HepG2 (cell line): ENCODE results near the gene H3-3A. TPM values are rescaled to one million over a fixed set of nuclear protein-coding genes. Genes with fewer than 3 reads are reported as not detected.

ENCODE experiments used
- ATAC-seq: fragments of 200-7000 bp; cut with Tn5 transposase; 3 replicates; pipeline ENCODE4 v1.9.1; 2020; ENCODE audit warnings: mild to moderate bottlenecking, moderate library complexity
- BruUV-seq: library from RNA; stranded (reverse); fragments of 400-500 nt; replicated peaks from 2 replicates; lab custom pipeline; 2021; lab: Mats Ljungman, UMichigan
- CTCF ChIA-PET: fragments of 300-600 bp; formaldehyde crosslinking; extraction: SDS; loops from one replicate; lab custom pipeline; 2021; ENCODE audit warnings: low total read pairs, inconsistent platforms, low intra/inter-chr PET ratio; lab: Yijun Ruan, JAX
- POLR2A ChIA-PET: fragments of 350-600 bp; sonication (Branson Sonifier 250); formaldehyde crosslinking; loops from one replicate; lab custom pipeline; 2020; ENCODE audit warnings: antibody characterized with exemption, inconsistent platforms; lab: Yijun Ruan, JAX
- DNase-seq: peaks from one replicate; pipeline ENCODE4 v3.0.0-alpha.2; 2015; ENCODE audit warnings: low spot score
- FAIRE-seq: peaks from 3 replicates; lab custom pipeline; 2011; peaks lifted over from hg19 to GRCh38; lab: Jason Lieb, UNC
- H2AFZ ChIP-seq: one replicate; pipeline ENCODE4 v1.6.1; 2011; ENCODE audit warnings: low read length, inconsistent platforms
- H3K27ac ChIP-seq: fragments of 300-600 bp; 3 replicates; pipeline ENCODE4 v1.8.0; 2011; ENCODE audit warnings: mixed run types, mild to moderate bottlenecking, mixed read lengths, low read length, inconsistent platforms; ENCODE audit not compliant: insufficient read depth; ENCODE audit errors: extremely low read length
- H3K27me3 ChIP-seq, 2 experiments: fragments of 200-600 bp in 1 of 2; 2 replicates in 1 of 2; 3 replicates in 1 of 2; pipeline versions ENCODE4 v1.6.0 to v1.8.0; 2011; ENCODE audit warnings: low read length in 2 of 2, mild to moderate bottlenecking in 2 of 2, moderate library complexity in 2 of 2, inconsistent platforms in 1 of 2; ENCODE audit not compliant: insufficient read depth in 2 of 2, control insufficient read depth in 1 of 2
- H3K36me3 ChIP-seq, 2 experiments: fragments of 200-600 bp in 1 of 2; replicated peaks in 1 of 2; 2 replicates in 1 of 2; 3 replicates in 1 of 2; pipeline versions ENCODE4 v1.5.1 to v1.8.0; 2011; ENCODE audit warnings: low read length in 2 of 2, inconsistent platforms in 1 of 2; ENCODE audit not compliant: insufficient read depth in 2 of 2, control insufficient read depth in 1 of 2
- H3K4me1 ChIP-seq: 2 replicates; pipeline ENCODE4 v1.5.1; 2012; ENCODE audit warnings: low read length, inconsistent platforms; ENCODE audit not compliant: insufficient read depth
- H3K4me2 ChIP-seq: 2 replicates; pipeline ENCODE4 v1.6.0; 2011; ENCODE audit warnings: low read depth, low read length, inconsistent platforms
- H3K4me3 ChIP-seq, 3 experiments: fragments of 200-600 bp in 1 of 3; sonication (generic), shearing (Covaris generic) in 1 of 3; replicated peaks in 1 of 3; 2 replicates each; pipeline ENCODE4 v1.5.1; 2011 to 2016; ENCODE audit warnings: low read length in 3 of 3, inconsistent platforms in 2 of 3, low read depth in 2 of 3, mild to moderate bottlenecking in 2 of 3, control low read depth in 1 of 3, mixed read lengths in 1 of 3; ENCODE audit not compliant: insufficient read depth in 1 of 3
- H3K79me2 ChIP-seq: one replicate; pipeline ENCODE4 v1.6.1; 2011; ENCODE audit warnings: low read length, inconsistent platforms; ENCODE audit not compliant: insufficient read depth
- H3K9ac ChIP-seq: 2 replicates; pipeline ENCODE4 v1.6.0; 2011; ENCODE audit warnings: mild to moderate bottlenecking, low read depth, low read length, inconsistent platforms; ENCODE audit not compliant: insufficient read depth
- H3K9me3 ChIP-seq: 2 replicates; pipeline ENCODE4 v1.5.1; 2012; ENCODE audit warnings: mild to moderate bottlenecking, low read length
- H4K20me1 ChIP-seq: 2 replicates; pipeline ENCODE4 v1.6.0; 2011; ENCODE audit warnings: inconsistent platforms, mild to moderate bottlenecking, low read length, moderate library complexity; ENCODE audit not compliant: insufficient read depth
- CREB1 ChIP-seq, 2 experiments: fragments of 450-650 bp in 1 of 2; IDR thresholded peaks; 2 replicates each; pipeline ENCODE4 v1.6.1; 2016 to 2017; ENCODE audit warnings: control low read depth in 1 of 2, mild to moderate bottlenecking in 1 of 2, missing compliant biosample characterization in 1 of 2, missing genetic modification characterization in 1 of 2
- DR1 ChIP-seq: sonication (generic); formaldehyde crosslinking; IDR thresholded peaks from 2 replicates; pipeline ENCODE4 v1.8.0; 2021; ENCODE audit warnings: mild to moderate bottlenecking, missing genetic modification reagents, inconsistent platforms
- EZH2 ChIP-seq: conservative IDR thresholded peaks from 2 replicates; pipeline ENCODE4 v1.6.1; 2012; ENCODE audit warnings: mild to moderate bottlenecking, low read depth, low read length, moderate library complexity
- HES4 ChIP-seq: sonication (generic); formaldehyde crosslinking; IDR thresholded peaks from 2 replicates; pipeline ENCODE4 v1.9.0; 2021; ENCODE audit warnings: mild to moderate bottlenecking, missing genetic modification reagents, borderline replicate concordance
- PITX1 ChIP-seq: sonication (generic); formaldehyde crosslinking; IDR thresholded peaks from 2 replicates; pipeline ENCODE4 v1.5.1; 2020; ENCODE audit warnings: mild to moderate bottlenecking, missing genetic modification reagents
- REPIN1 ChIP-seq: sonication (generic); formaldehyde crosslinking; IDR thresholded peaks from 2 replicates; pipeline ENCODE4 v1.8.0; 2022; ENCODE audit warnings: missing genetic modification reagents, low read depth, mild to moderate bottlenecking, borderline replicate concordance
- ZNF761 ChIP-seq: sonication (generic); formaldehyde crosslinking; conservative IDR thresholded peaks from 2 replicates; pipeline ENCODE4 v1.4.0; 2020; ENCODE audit warnings: mild to moderate bottlenecking, missing genetic modification reagents
- WGBS: methylation state at CpG from one replicate; pipeline ENCODE4 v1.1.6; 2017; ENCODE audit warnings: low lambda C conversion rate; 5-methylcytosine and 5-hydroxymethylcytosine counted together
- in situ Hi-C: cut with HindIII; loops from 2 replicates; pipeline ENCODE4 v1.10.0; 2017; ENCODE audit warnings: low pct_unique_long_range_greater_than_20kb; ENCODE audit not compliant: extremely low pct_ligation_motif_present
- intact Hi-C: fragments of 100-400 bp; cut with micrococcal nuclease; formaldehyde crosslinking; loops from one replicate; pipeline ENCODE4 v1.10.0; 2022; ENCODE audit not compliant: unreplicated experiment
- polyA plus RNA-seq, 8 experiments: library from polyadenylated mRNA; depleted of rRNA in 3 of 8; stranded (reverse) in 7 of 8; unstranded in 1 of 8; fragments of >200 nt; fragmentation: Illumina TruSeq in 4 of 8; extraction: Trizol in 4 of 8; gene quantifications; 2 replicates each; pipeline versions ENCODE4 v1.2.1 to v1.2.3, GENCODE V29; 2011 to 2016; ENCODE audit warnings: low read depth in 4 of 8, missing spikeins in 1 of 8, mixed read lengths in 1 of 8; ENCODE audit not compliant: insufficient read depth in 1 of 8
- total RNA-seq, 5 experiments: library from RNA; depleted of rRNA; stranded (reverse); fragments of >200 nt; fragmentation: Illumina TruSeq; extraction: Trizol; gene quantifications; 2 replicates each; pipeline ENCODE4 v1.2.3, GENCODE V29; 2016; ENCODE audit warnings: low read depth in 1 of 5
- TF ChIP-seq, protein P1 (sequence below): sonication (generic); formaldehyde crosslinking; IDR thresholded peaks from 2 replicates; pipeline ENCODE4 v1.4.0; 2020; ENCODE audit warnings: missing genetic modification reagents
- TF ChIP-seq, protein P2 (sequence below): IDR thresholded peaks from 2 replicates; pipeline ENCODE4 v1.6.1; 2016; ENCODE audit warnings: missing biosample characterization, missing genetic modification reagents, low read depth

The H3-3A gene
- total and polyA plus RNA-seq, 2 of the 13 experiments (the other 11 are each of a cell fraction or from before 2014, with no cell fraction given): 221 to 320 TPM

DNA sequence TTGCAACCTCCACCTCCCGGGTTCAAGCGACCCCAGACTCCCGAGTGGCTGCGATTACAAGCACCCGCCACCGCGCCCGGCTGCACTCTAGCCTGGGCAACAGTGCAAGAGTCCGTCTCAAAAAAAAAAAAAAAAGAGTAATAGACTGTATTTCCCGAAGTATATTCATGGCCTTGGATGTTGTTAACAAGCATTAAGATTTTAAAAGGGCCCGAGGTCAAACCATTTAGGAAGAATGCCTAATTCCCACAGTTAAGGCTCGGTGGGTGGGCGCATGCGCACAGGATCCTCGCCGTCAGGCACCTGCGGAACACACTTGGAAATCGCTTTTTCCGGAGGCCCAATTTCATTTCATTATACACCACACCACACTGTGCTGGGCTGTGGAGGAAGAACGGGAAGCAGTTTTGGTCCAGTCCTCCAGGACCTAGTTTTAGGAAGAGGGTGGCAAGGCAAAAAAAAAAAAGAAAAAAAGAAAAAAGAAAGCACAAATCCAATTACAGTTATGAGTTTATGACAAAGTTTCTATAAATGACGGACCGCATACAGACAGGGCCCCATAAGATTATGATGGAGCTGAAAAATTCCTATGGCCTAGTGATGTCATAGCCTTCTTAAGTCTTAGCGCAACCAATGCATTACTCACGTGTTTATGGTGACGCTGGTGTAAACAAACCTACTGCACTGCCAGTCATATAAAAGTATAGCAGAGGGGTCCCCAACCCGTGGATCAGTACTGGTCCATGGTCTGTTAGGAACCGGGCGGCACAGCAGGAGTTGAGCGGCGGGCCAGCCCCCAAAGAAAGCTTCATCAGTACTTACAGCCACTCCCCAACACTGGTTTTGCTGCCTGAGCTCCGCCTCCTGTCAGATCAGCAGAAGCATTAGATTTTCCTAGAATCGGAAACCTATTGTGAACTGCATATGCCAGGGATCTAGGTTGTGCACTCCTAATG, 38.2 kb downstream of the H3-3A start:
- Histone ChIP-seq H3K4me3 (peak overlapping the region; percentile 31 to 41 (median 40); a peak in 5 of 6 replicates), H3K9ac (no peak overlapping the region), H3K27ac (no peak overlapping the region), H2AFZ (no peak overlapping the region), H3K4me1 (peaks cover 10% of the 10 kb centered on the region; the same call in 1 of the 2 replicates), H3K27me3 (peaks cover 0 to 4% of the 10 kb centered on the region in 2 experiments; a peak in 3 of 5 replicates), H3K79me2 (no peaks in the 10 kb centered on the region), H4K20me1 (no peaks in the 10 kb centered on the region), H3K36me3 (no peaks in the 10 kb centered on the region), H3K9me3 (no peaks in the 10 kb centered on the region), H3K4me2 (peak overlapping the region; percentile 58)
- FAIRE-seq (no peak), DNase-seq (no peak), ATAC-seq (peak; percentile 27; the same call in 1 of the 3 replicates)
- CTCF ChIA-PET: no interaction called here
- 36% methylated on average over 32 of the region's 32 CpGs for WGBS
- no peak for TF ChIP-seq DR1
- peak; percentile 70 for TF ChIP-seq CREB1 (IDR thresholded peaks at IDR 0.05)
- no peak for TF ChIP-seq CREB1 (CRISPR knock-in tag; IDR thresholded peaks at IDR 0.05)
- POLR2A ChIA-PET: no interaction called here
- in situ Hi-C loops (no loop called here), intact Hi-C loops (no loop called here)
- no TSS peak for BruUV-seq

DNA sequence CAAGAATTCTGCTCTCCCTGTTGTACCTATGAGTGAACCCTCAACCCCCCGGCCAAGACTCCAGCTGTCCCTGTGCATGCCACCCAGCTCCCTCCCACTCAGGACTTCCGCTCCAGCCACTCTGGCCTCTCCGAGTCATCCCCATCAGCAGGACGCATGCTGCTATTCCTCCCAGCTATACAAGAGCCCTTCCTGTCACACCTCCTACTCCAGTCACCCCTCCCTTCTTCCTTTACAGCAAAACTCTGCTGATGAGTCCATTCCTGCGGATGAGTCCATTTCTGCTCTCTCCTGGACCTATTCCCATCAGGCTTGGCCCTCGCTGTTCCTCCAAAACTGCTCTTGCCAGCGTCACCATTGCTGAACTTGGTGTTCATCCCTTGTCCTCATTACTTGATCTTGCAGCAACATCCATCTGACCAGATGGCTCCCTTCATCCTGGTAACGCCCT, 42.2 kb downstream of the H3-3A start:
- CTCF ChIA-PET: no interaction called here
- H3K4me3 ChIP-seq: no peak overlapping the region

More for the DNA sequence above, 42.2 kb downstream of the H3-3A start:
- Histone ChIP-seq H4K20me1 (no peaks in the 10 kb centered on the region), H3K36me3 (no peaks in the 10 kb centered on the region; a peak in 1 of 5 replicates), H2AFZ (no peak overlapping the region), H3K4me2 (no peak overlapping the region), H3K4me1 (peaks cover 14% of the 10 kb centered on the region), H3K27me3 (peaks cover 0 to 4% of the 10 kb centered on the region in 2 experiments; a peak in 3 of 5 replicates), H3K79me2 (no peaks in the 10 kb centered on the region), H3K27ac (no peak overlapping the region), H3K9ac (no peak overlapping the region), H3K9me3 (no peaks in the 10 kb centered on the region)
- TF ChIP-seq PITX1 (CRISPR knock-in tag) (no peak), EZH2 (no peak), ZNF761 (CRISPR knock-in tag) (no peak), HES4 (CRISPR knock-in tag) (no peak), REPIN1 (no peak)
- TF ChIP-seq, protein P1, sequence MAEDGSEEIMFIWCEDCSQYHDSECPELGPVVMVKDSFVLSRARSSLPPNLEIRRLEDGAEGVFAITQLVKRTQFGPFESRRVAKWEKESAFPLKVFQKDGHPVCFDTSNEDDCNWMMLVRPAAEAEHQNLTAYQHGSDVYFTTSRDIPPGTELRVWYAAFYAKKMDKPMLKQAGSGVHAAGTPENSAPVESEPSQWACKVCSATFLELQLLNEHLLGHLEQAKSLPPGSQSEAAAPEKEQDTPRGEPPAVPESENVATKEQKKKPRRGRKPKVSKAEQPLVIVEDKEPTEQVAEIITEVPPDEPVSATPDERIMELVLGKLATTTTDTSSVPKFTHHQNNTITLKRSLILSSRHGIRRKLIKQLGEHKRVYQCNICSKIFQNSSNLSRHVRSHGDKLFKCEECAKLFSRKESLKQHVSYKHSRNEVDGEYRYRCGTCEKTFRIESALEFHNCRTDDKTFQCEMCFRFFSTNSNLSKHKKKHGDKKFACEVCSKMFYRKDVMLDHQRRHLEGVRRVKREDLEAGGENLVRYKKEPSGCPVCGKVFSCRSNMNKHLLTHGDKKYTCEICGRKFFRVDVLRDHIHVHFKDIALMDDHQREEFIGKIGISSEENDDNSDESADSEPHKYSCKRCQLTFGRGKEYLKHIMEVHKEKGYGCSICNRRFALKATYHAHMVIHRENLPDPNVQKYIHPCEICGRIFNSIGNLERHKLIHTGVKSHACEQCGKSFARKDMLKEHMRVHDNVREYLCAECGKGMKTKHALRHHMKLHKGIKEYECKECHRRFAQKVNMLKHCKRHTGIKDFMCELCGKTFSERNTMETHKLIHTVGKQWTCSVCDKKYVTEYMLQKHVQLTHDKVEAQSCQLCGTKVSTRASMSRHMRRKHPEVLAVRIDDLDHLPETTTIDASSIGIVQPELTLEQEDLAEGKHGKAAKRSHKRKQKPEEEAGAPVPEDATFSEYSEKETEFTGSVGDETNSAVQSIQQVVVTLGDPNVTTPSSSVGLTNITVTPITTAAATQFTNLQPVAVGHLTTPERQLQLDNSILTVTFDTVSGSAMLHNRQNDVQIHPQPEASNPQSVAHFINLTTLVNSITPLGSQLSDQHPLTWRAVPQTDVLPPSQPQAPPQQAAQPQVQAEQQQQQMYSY (CRISPR knock-in tag): peak; percentile 65; the same call in 1 of the 2 replicates
- TF ChIP-seq, protein P2, sequence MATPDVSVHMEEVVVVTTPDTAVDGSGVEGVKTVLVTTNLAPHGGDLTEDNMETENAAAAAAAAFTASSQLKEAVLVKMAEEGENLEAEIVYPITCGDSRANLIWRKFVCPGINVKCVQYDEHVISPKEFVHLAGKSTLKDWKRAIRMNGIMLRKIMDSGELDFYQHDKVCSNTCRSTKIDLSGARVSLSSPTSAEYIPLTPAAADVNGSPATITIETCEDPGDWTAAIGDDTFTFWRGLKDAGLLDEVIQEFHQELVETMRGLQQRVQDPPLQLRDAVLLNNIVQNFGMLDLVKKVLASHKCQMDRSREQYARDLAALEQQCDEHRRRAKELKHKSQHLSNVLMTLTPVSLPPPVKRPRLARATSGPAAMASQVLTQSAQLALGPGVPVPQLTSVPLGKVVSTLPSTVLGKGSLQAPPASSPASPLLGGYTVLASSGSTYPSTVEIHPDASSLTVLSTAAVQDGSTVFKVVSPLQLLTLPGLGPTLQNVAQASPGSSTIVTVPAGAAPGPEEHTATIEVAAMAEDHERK (CRISPR knock-in tag): no peak
- no TSS peak for BruUV-seq
- in situ Hi-C loops: no loop called here
- POLR2A ChIA-PET: no interaction called here
- no peak for ATAC-seq
- no peak for FAIRE-seq
- 36% methylated on average over 7 of the region's 8 CpGs for WGBS
- intact Hi-C loops: no loop called here
- DNase-seq: no peak
